Endothelial cell (in vitro differentiated cells): ENCODE results near the gene PSENEN. TPM values are rescaled to one million over a fixed set of nuclear protein-coding genes. Genes with fewer than 3 reads are reported as not detected.

Source experiments
- DNase-seq: peaks from one replicate; pipeline ENCODE4 v3.0.0; 2021; ENCODE audit warnings: low spot score
- H3K27ac Mint-ChIP-seq: one replicate; pipeline ENCODE4 v1.8.0; 2021; ENCODE audit warnings: mixed read lengths, inconsistent platforms; ENCODE audit not compliant: unreplicated experiment
- H3K27me3 Mint-ChIP-seq: one replicate; pipeline ENCODE4 v1.8.0; 2021; ENCODE audit warnings: mild to moderate bottlenecking, moderate library complexity, mixed read lengths, inconsistent platforms; ENCODE audit not compliant: unreplicated experiment
- H3K36me3 Mint-ChIP-seq: one replicate; pipeline ENCODE4 v1.8.0; 2021; ENCODE audit warnings: mild to moderate bottlenecking, low read depth, mixed read lengths, inconsistent platforms; ENCODE audit not compliant: unreplicated experiment
- H3K4me1 Mint-ChIP-seq: one replicate; pipeline ENCODE4 v1.8.0; 2021; ENCODE audit warnings: mild to moderate bottlenecking, mixed read lengths, inconsistent platforms; ENCODE audit not compliant: unreplicated experiment
- H3K4me3 Mint-ChIP-seq: one replicate; pipeline ENCODE4 v1.8.0; 2021; ENCODE audit warnings: mild to moderate bottlenecking, mixed read lengths, inconsistent platforms; ENCODE audit not compliant: unreplicated experiment
- H3K9me3 Mint-ChIP-seq: one replicate; pipeline ENCODE4 v1.8.0; 2021; ENCODE audit warnings: mixed read lengths, inconsistent platforms; ENCODE audit not compliant: unreplicated experiment
- total RNA-seq: library from RNA; stranded (reverse); fragmentation: NEBNext Ultra II Directional; extraction: Animal tissue kit (Norgen Biotek cat#: 25700); gene quantifications from one replicate; pipeline ENCODE4 v1.2.1, GENCODE V29; 2021; ENCODE audit not compliant: unreplicated experiment
- TF ChIP-seq, protein P1 (sequence below): fragments of 200-600 bp; sonication (generic); IDR thresholded peaks from one replicate; pipeline ENCODE4 v1.5.0; 2021; ENCODE audit warnings: antibody characterized with exemption; ENCODE audit not compliant: unreplicated experiment

The PSENEN gene
- total RNA-seq, 1 donor from 2014 or later: 99.0 TPM

DNA sequence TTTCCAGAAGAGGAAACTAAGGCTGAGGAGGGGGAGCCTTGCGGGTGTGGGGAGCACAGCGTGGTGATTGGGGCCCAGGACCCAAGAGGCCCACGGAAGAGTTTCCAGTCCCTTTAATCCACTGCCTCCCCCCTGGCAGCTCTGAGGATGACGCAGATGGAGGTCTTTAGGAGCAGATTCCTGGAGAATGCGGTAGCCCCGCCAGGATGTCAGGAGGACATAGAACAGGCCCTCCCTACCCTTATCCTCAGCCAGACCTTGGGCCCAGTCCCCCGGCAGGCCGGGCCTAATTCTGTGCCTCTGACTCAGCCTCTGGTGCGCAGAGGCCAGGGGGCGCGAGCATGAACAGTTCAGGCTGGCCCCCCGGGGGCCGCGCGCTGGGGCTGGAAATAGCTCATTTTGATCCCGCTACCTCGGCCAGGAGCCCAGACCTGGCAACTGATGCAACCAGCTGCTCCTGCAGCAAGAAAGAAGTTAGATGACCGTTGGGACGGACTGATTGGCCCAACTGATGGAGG, 11.8 kb downstream of the PSENEN start:
- H3K4me1 Mint-ChIP-seq: peaks cover 18% of the 10 kb centered on the region
- peak overlapping the region; percentile 94 for H3K4me3 Mint-ChIP-seq
- H3K36me3 Mint-ChIP-seq: peaks cover 8% of the 10 kb centered on the region
- peaks cover 27% of the 10 kb centered on the region for H3K27me3 Mint-ChIP-seq
- TF ChIP-seq, protein P1, sequence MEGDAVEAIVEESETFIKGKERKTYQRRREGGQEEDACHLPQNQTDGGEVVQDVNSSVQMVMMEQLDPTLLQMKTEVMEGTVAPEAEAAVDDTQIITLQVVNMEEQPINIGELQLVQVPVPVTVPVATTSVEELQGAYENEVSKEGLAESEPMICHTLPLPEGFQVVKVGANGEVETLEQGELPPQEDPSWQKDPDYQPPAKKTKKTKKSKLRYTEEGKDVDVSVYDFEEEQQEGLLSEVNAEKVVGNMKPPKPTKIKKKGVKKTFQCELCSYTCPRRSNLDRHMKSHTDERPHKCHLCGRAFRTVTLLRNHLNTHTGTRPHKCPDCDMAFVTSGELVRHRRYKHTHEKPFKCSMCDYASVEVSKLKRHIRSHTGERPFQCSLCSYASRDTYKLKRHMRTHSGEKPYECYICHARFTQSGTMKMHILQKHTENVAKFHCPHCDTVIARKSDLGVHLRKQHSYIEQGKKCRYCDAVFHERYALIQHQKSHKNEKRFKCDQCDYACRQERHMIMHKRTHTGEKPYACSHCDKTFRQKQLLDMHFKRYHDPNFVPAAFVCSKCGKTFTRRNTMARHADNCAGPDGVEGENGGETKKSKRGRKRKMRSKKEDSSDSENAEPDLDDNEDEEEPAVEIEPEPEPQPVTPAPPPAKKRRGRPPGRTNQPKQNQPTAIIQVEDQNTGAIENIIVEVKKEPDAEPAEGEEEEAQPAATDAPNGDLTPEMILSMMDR: no peak
- no peaks in the 10 kb centered on the region for H3K9me3 Mint-ChIP-seq
- peak; percentile 32 for DNase-seq
- H3K27ac Mint-ChIP-seq: no peak overlapping the region

DNA sequence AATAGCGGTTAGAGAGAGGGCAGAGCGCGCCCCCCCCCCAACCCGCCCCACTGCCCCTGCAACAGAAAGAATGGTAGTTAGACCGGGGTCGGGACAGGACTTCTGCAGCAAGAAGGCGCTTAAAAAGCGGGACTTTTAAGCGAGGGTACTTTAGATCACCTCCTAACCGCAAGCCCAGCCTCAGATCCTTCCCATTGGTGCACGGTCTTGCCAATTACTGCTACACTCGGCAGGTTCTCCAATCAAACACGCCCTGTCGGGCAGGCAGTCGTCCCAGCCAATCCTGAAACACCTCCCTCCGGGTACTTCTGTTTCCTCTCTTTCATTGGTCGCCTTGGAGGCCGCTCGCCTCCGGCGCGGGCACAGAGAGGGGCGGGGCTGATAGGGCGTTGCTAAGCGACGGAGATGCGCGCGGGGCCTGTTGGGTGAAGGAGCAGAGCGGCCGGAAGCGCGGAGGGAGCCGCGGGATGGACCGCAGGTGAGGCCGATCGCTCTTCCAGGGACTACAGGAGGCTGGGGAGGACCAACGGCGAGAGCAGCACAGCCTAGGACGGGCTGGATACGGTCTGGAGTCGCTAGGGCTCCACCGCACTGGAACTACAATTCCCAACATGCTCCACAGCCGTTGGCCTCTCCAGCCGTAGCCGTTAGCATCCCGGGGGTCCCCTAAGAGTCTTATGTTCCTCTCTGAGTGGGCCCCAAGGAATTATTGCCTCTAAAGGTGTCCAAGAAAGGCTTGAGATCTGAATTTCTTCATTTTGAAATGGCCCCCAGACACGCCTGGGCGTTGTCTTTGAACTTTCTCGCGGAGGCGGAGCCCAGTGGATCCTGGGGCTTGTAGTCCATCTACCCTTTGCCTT, 12.5 kb downstream of the PSENEN start, which contains the start of gene PROSER3:
PROSER3 (plus strand) TSS at position 428 of the 860 bp plus-strand sequence; CDS start at position 468, 40 bp downstream.
- H3K27ac Mint-ChIP-seq: peak within 1 kb of the TSS; percentile 86
- DNase-seq: peak; percentile 93
- peaks cover 8% of the 10 kb centered on the region for H3K36me3 Mint-ChIP-seq
- peaks cover 18% of the 10 kb centered on the region for H3K4me1 Mint-ChIP-seq
- TF ChIP-seq, protein P1: no peak
- peak within 1 kb of the TSS; percentile 94 for H3K4me3 Mint-ChIP-seq
- peaks cover 27% of the 10 kb centered on the region for H3K27me3 Mint-ChIP-seq
- H3K9me3 Mint-ChIP-seq: no peaks in the 10 kb centered on the region

DNA sequence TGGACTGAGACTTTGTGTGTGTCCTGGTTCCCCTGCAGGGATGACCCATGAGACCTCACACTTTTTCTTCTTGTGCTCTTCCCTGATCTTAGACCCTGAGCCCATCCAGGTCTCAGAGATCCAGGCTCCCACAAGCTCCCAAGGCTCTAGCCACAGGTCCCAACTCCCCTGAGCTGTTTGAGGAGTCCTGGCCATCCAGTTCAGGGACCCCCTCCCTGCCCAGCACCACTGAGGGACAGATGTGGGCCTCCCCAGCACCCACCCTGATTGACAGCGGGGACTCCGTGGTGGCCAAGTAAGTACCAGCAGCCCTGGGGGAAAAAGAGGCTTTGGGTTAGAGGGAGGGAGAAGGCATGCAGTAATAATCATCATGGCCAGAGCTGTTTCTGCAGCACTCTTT, 14.2 kb downstream of the PSENEN start:
- Mint-ChIP-seq H3K27ac (peak overlapping the region; percentile 31), H3K4me3 (peak overlapping the region; percentile 70), H3K27me3 (peaks cover 21% of the 10 kb centered on the region), H3K36me3 (peaks cover 5% of the 10 kb centered on the region), H3K9me3 (no peaks in the 10 kb centered on the region), H3K4me1 (peaks cover 18% of the 10 kb centered on the region)
- TF ChIP-seq, protein P1: no peak
- DNase-seq: no peak

DNA sequence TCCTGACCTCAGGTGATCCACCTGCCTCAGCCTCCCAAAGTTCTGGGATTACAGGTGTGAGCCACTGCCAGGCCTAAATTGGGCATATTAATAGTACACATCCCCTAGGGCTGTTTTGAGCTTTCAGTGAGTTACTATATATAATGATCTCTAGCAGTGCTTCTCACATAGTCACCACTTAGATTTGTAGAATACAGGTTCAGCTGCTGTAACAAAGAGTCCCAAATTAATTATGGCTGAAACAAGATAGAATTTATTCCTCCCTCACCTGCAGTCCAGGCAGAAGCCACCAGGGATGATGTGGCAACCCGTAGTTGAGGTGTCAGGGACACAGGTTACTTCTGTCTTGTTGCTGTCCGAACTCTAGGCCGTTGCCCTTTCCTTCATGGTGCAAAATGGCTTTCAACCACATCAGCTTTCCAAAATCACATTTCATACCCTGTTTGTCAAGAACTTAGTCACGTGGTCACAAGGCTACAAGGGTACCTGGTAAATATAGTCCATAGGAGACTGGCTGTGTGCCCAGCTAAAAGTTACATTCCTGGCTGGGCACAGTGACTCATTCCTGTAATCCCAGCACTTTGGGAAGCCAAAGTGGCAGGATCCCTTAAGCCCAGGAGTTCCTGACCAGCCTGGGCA, 15.4 kb downstream of the PSENEN start:
- DNase-seq: no peak
- H3K9me3 Mint-ChIP-seq: no peaks in the 10 kb centered on the region
- no peak overlapping the region for H3K27ac Mint-ChIP-seq
- H3K27me3 Mint-ChIP-seq: peaks cover 19% of the 10 kb centered on the region
- H3K36me3 Mint-ChIP-seq: no peaks in the 10 kb centered on the region
- H3K4me3 Mint-ChIP-seq: no peak overlapping the region
- peaks cover 14% of the 10 kb centered on the region for H3K4me1 Mint-ChIP-seq
- TF ChIP-seq, protein P1: no peak
